ENCODE results near the gene SHKBP1.

Gene SHKBP1

DNA sequence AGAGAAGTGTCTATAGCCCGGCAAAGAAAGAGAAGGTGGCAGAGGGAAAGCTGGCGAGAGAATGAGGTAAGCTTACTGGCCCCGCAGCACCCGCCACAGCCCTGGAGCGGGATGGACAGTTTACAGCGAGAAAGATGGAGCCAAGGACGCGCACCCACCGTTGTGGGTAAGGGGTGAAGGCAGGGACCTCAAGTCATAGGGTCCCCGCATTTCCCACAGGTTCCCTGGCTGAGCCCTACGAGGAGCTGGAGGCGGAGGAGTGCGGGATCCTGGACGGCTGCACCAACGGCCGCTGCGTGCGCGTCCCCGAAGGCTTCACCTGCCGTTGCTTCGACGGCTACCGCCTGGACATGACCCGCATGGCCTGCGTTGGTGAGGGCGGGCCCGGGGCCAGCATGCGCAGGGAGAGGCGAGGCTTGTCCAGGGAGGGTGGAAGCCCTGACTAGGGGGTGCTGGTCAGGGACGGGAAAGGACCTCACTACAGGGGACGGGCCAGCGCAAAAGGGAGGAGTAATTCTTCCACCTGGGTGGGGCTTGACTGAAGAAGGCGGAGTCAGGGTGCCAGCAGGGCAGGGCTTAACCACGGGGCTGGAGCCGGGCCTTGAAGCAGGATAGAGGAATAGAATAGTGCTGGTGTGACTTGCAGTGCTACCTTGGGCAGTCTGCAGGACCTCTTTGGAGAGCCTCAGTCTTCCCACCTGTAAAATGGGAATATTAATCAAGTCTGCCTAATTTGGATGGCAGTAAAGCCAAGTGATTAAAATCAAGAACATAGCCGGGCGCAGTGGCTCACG, 51.0 kb downstream of the SHKBP1 start:
- DNase-seq (ENCODE audit: extremely low spot score, insufficient read length, low read depth) = no peak

DNA sequence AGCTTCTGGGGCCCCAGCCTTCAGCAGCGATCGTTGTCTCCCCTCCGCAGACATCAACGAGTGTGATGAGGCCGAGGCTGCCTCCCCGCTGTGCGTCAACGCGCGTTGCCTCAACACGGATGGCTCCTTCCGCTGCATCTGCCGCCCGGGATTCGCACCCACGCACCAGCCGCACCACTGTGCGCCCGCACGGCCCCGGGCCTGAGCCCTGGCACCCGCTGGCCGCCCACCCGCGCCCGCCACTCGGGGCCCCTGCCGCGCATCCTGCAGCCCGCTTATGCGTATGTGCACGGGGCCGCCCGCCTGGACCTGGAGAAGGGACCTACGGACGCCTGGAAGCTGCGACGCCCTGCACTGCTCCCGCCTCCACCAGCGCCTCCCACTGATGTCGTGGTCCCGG, 52.7 kb downstream of the SHKBP1 start:
- FAIRE-seq = no peak
- DNase-seq (ENCODE audit: extremely low spot score, insufficient read length, low read depth) = no peak

More for the DNA sequence above, 51.0 kb downstream of the SHKBP1 start:
- FAIRE-seq = no peak

DNA sequence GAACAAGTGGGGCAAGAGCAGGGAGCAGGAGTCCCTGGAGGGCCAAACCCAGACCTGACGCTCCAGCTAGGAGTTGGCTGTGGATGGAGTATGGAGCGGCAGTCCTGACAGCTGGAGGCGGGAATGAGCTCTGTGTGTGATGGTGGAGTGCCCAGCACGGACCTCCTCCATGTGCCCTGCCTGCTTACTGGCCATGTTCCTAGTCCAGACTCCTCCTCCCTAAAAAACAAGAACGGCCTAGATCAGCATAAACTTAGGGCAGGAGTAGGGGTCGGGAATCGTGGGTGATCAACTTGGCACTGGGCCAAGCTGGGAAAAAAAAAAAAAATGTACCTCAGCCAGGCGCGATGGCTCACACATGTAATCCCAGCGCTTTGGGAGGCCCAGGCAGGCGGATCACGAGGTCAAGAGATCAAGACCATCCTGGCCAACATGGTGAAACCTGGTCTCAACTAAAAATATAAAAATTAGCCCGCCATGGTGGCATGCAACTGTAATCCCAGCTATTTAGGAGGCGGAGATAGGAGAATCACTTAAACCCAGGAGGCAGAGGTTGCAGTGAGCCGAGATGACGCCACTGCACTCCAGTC, 54.0 kb downstream of the SHKBP1 start:
- DNase-seq (ENCODE audit: extremely low spot score, insufficient read length, low read depth) = no peak

DNA sequence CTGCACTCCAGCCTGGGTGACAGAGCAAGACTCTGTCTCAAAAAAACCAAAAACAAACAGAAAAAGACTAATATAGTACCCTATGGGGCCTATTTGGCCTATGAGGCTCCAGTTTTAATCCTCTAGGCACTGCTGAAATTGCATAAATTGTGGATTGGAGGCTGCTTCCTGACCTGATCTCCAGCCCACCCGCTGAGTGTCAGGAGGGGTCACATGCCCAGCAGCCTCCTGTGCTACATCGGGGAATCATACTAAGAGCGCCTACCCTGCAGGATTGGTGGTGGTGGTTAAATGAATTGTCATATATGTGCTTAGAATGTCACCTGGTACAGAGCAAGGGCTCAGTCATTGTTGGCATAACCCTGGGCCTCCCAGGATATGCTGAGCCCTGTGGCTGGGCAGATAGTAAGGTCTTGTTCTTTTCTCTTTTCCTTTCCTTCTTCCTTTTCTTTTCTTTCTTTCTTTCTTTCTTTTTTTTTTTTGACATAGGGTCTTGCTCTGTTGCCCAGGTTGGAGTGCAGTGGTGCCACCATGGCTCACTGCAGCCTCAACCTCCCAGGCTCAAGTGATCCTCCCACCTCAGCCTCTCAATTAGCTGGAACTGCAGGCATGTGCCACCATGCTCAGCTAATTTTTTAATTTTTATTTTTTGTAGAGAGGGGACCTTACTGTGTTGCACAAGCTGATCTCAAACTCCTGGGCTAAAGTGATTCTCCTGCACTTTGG, 55.8 kb downstream of the SHKBP1 start:
- FAIRE-seq = no peak
- DNase-seq (ENCODE audit: extremely low spot score, insufficient read length, low read depth) = no peak

More for the DNA sequence above, 54.0 kb downstream of the SHKBP1 start:
- FAIRE-seq = no peak

DNA sequence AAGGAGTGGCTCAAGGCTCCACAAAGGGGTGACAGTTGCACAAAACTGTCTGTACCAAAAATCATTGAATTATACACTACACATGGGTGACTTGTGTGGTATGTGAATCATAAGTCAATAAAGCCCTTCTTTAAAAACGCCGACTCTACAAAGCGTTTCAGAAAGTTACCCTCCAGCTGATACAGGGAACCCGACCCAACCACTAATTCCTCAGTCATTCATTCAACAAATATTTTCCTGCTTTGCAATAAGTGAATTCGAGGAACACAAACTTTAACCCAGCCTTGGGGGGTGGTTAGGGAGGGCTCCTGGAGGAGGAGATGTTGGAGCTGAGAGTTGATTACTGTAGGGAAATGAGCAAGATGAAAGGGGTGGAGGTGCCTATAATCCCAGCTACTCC, 56.5 kb downstream of the SHKBP1 start:
- FAIRE-seq (no peak), DNase-seq (ENCODE audit: extremely low spot score, insufficient read length, low read depth) (no peak)

DNA sequence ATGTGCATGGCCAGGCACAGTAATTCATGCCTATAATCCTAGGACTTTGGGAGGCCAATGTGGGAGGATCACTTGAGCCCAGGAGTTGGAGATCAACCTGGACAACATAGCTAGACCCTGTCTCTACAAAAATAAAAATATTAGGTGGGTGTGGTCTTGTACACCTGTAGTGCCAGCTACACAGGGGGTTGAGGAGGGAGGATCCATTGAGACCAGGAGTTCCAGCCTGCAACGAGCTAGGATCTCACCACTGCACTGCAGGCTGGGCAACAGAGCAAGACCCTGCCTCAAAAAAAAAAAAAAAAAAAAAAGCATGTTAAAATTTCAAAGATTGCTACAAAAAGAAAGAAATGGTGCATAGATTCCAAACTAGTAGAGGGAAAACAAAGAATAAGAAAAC, 61.7 kb downstream of the SHKBP1 start:
- DNase-seq (ENCODE audit: extremely low spot score, insufficient read length, low read depth) = no peak
- FAIRE-seq = no peak

DNA sequence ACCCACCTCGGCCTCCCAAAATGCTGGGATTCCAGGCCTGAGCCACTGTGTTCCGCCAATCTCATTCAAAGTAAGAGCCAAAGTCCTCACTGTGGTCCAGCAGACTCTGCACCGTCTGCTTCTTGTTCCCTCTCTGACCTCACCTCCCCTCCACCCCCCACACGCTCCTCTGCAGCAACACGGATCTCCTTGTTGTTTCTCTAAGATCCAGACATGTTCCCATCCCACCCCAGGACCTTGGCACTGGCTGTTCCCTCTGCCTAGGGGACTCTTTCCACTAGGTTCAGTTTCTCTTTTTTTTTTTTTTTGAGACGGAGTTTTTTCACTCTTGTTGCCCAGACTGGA, 62.9 kb downstream of the SHKBP1 start:
- DNase-seq (ENCODE audit: extremely low spot score, insufficient read length, low read depth) (no peak), FAIRE-seq (no peak)

DNA sequence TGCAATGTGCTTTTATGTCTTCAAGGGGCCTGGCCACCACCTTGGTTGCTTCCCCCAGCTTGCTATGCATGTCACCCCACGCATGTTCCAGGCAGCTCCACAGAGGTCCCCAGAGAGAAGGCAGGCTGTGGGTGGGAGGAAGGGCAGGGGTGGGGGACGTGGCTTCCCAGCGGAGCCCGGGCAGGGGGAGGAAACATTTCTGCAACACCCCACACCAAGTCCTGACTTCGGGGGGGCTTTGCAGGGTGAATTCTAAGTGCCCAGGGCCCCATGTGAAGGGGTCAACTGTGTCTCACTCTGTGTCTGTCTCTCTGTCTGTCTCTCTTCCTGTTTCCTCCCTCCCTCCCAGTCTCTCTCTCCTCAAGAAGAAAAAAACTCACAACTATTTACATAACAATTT, 64.1 kb downstream of the SHKBP1 start:
- FAIRE-seq (no peak), DNase-seq (ENCODE audit: extremely low spot score, insufficient read length, low read depth) (no peak)

Measured in GM18507 (cell line).